ENCODE data around the gene CZIB. TPM values are rescaled to one million over a fixed set of nuclear protein-coding genes. Genes with fewer than 3 reads are reported as not detected.
A peak's percentile ranks its signal among the peaks of the same experiment; 100 is the strongest.

CZIB gene
- total and polyA plus RNA-seq, 2 of the 13 experiments (the other 11 are each of a cell fraction or from before 2014, with no cell fraction given): 49.2 to 67.0 TPM

DNA sequence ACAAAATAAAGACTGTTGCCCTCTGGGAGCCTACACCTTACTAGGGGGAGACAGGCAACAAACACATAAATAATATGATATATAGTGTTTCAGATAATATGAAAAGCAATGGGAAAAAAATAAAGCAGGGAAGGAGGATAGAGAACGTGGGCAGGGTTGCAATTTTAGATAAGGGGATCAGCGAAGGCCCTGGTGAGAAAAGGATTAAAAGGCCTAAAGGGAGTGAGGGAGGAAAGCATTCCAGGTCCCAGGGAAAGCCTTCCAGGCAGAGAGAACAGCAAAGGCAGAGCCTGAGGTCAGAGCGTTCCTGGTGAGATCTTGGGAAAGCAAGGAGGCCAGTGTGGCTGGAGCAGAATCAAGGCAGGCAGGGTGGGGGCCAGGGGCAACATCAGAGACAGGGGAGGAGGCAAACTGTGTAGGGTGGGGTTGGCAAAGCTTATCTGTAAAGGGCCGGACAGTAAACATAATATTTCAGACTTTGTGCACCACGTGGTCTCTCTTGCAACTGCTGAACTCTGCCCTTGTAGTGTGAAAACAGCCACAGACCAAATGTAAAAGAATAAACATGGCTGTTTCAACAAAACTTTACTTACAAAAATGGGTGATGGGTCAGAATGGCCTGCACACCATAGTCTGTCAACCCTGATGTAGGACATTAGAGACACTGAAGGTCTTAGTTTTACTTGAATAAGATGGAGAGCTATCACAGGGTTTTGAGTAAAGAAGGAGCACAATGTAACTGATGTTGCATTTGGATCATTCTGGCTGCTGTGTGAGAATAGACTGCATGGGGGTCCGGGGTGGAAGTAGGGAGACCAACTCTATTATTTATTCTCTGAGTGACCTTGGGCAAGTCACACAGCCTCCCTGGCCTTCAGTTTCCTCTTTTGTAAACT lies 37.1 kb downstream of the CZIB start (continued):
- TF ChIP-seq RAD21 (CRISPR knock-in tag; IDR thresholded peaks at IDR 0.05) (no peak; the same call in 1 of the 2 replicates), PAWR (CRISPR knock-in tag; IDR thresholded peaks at IDR 0.05; ENCODE audit: borderline replicate concordance) (no peak), SKIL (CRISPR knock-in tag; IDR thresholded peaks at IDR 0.05; ENCODE audit: borderline replicate concordance) (peak; percentile 83), KDM6A (CRISPR knock-in tag; IDR thresholded peaks at IDR 0.05; ENCODE audit: low read depth) (peak; percentile 97), TMF1 (CRISPR knock-in tag; IDR thresholded peaks at IDR 0.05; ENCODE audit: low read depth) (no peak), RARA (CRISPR knock-in tag; IDR thresholded peaks at IDR 0.05) (peak; percentile 91), PHF21A (CRISPR knock-in tag; IDR thresholded peaks at IDR 0.05) (peak; percentile 97), ARNT (IDR thresholded peaks at IDR 0.05) (no peak), ZBTB42 (CRISPR knock-in tag; IDR thresholded peaks at IDR 0.05) (no peak), ZNF777 (CRISPR knock-in tag; IDR thresholded peaks at IDR 0.05) (no peak), ZNF333 (CRISPR knock-in tag; IDR thresholded peaks at IDR 0.05; ENCODE audit: borderline replicate concordance) (no peak), POLR2A (IDR thresholded peaks at IDR 0.05; ENCODE audit: insufficient read depth in 1 of 2, low read depth in 2 of 2, low read length in 2 of 2) (peak in 1 of 2 experiments; percentile 74; a peak in 3 of 4 replicates), ZNF557 (CRISPR knock-in tag; IDR thresholded peaks at IDR 0.05) (0 out of 2 replicates have a peak, but pooled peaks have one; percentile 61), KLF13 (CRISPR knock-in tag; IDR thresholded peaks at IDR 0.05) (no peak), ZNF180 (CRISPR knock-in tag; IDR thresholded peaks at IDR 0.05; ENCODE audit: borderline replicate concordance, low read depth) (no peak), ZNF136 (CRISPR knock-in tag; IDR thresholded peaks at IDR 0.05; ENCODE audit: low read depth) (no peak), ELF4 (CRISPR knock-in tag; IDR thresholded peaks at IDR 0.05; ENCODE audit: borderline replicate concordance) (no peak), CEBPZ (IDR thresholded peaks at IDR 0.05; ENCODE audit: low read length) (no peak), PPARG (CRISPR knock-in tag; conservative IDR thresholded peaks at IDR 0.05) (peak; percentile 100), ZNF382 (CRISPR knock-in tag; IDR thresholded peaks at IDR 0.05; ENCODE audit: borderline replicate concordance) (no peak), TSC22D2 (CRISPR knock-in tag; IDR thresholded peaks at IDR 0.05; ENCODE audit: borderline replicate concordance) (no peak), MED1 (CRISPR knock-in tag; IDR thresholded peaks at IDR 0.05) (peak; percentile 96), ZMAT3 (CRISPR knock-in tag; conservative IDR thresholded peaks at IDR 0.05) (peak; percentile 33; the same call in 1 of the 2 replicates), EZH2 (conservative IDR thresholded peaks at IDR 0.05; ENCODE audit: low read depth, low read length) (no peak)
- TF ChIP-seq, protein P1, sequence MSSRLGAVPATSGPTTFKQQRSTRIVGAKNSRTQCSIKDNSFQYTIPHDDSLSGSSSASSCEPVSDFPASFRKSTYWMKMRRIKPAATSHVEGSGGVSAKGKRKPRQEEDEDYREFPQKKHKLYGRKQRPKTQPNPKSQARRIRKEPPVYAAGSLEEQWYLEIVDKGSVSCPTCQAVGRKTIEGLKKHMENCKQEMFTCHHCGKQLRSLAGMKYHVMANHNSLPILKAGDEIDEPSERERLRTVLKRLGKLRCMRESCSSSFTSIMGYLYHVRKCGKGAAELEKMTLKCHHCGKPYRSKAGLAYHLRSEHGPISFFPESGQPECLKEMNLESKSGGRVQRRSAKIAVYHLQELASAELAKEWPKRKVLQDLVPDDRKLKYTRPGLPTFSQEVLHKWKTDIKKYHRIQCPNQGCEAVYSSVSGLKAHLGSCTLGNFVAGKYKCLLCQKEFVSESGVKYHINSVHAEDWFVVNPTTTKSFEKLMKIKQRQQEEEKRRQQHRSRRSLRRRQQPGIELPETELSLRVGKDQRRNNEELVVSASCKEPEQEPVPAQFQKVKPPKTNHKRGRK (CRISPR knock-in tag; IDR thresholded peaks at IDR 0.05): no peak

Measured in HepG2 (cell line).